Measurements from ENCODE around the gene IL10RB. TPM values are rescaled to one million over a fixed set of nuclear protein-coding genes. Genes with fewer than 3 reads are reported as not detected.

The IL10RB gene
- polyA plus RNA-seq, 2 of the 4 experiments (the other 2 are of a cell fraction) = 17.0 to 31.9 TPM

- no peak for TF ChIP-seq HOXB5 (CRISPR knock-in tag; IDR thresholded peaks at IDR 0.05)
- TF ChIP-seq TP53 (CRISPR knock-in tag; IDR thresholded peaks at IDR 0.05) = no peak
- no peak for TF ChIP-seq ZNF302 (CRISPR knock-in tag; IDR thresholded peaks at IDR 0.05)
- no peak for TF ChIP-seq CBX2 (IDR thresholded peaks at IDR 0.05; ENCODE audit: borderline replicate concordance, low read depth)
- TF ChIP-seq HOXA7 (CRISPR knock-in tag; IDR thresholded peaks at IDR 0.05) = no peak
- TF ChIP-seq RNF2 (IDR thresholded peaks at IDR 0.05; ENCODE audit: borderline replicate concordance, low read depth) = no peak
- TF ChIP-seq MAFK (IDR thresholded peaks at IDR 0.05; ENCODE audit: partially characterized antibody) = no peak
- TF ChIP-seq RFX5 (IDR thresholded peaks at IDR 0.05) = no peak
- FAIRE-seq (no peak), DNase-seq (ENCODE audit: low read depth in 1 of 2, low spot score in 1 of 2) (no peak), ATAC-seq (no peak)
- ChIA-PET POLR2A (interaction anchor here (2.0 kb wide), 1 partner anchor 15 kb away, joined by 7 read pairs; the partner anchor contains the start of gene IFNAR1), CTCF (interaction anchor here (0.6 to 5.1 kb wide), 2 partner anchors 21 to 1009 kb away, joined by 3 to 21 read pairs; no protein-coding TSS in a partner anchor)
- Histone ChIP-seq H3K27ac (no peak overlapping the region), H3K4me1 (no peaks in the 10 kb centered on the region), H3K9me3 (no peaks in the 10 kb centered on the region), H3K4me2 (no peak overlapping the region), H3K4me3 (no peak overlapping the region)
- WGBS (ENCODE audit: missing lambda C conversion rate) = 55% methylated on average over 2 of the region's 2 CpGs
Measured at GRCh38 chr21:33339918-33340317, 73.8 kb downstream of the IL10RB start.

- POLR2A ChIA-PET = no interaction called here
- H3K4me3 ChIP-seq = no peak overlapping the region
- no peak for DNase-seq (ENCODE audit: low read depth in 1 of 2, low spot score in 1 of 2)
- CTCF ChIA-PET = interaction anchor here (1.0 to 2.2 kb wide), 3 partner anchors 8 to 149 kb away, joined by 3 to 8 read pairs (median 6); no protein-coding TSS in a partner anchor
- TF ChIP-seq RNF2 (IDR thresholded peaks at IDR 0.05; ENCODE audit: borderline replicate concordance, low read depth) (no peak), ESRRA (IDR thresholded peaks at IDR 0.05; ENCODE audit: borderline replicate concordance, low read length) (no peak), MAX (IDR thresholded peaks at IDR 0.05) (no peak), RAD21 (conservative IDR thresholded peaks at IDR 0.05 in 1 of 2, IDR thresholded peaks at IDR 0.05 in 1 of 2) (no peak), EP300 (IDR thresholded peaks at IDR 0.05) (no peak), FOSB (CRISPR knock-in tag; IDR thresholded peaks at IDR 0.05) (no peak), ATOH8 (CRISPR knock-in tag; IDR thresholded peaks at IDR 0.05; ENCODE audit: low read depth) (no peak), EHMT2 (IDR thresholded peaks at IDR 0.05; ENCODE audit: low read depth) (no peak), NFE2L2 (conservative IDR thresholded peaks at IDR 0.05; ENCODE audit: low read length) (no peak), BCL3 (IDR thresholded peaks at IDR 0.05) (no peak), USF2 (IDR thresholded peaks at IDR 0.05) (no peak), ELK1 (IDR thresholded peaks at IDR 0.05; ENCODE audit: low read depth, low read length) (no peak), ZC3H11A (IDR thresholded peaks at IDR 0.05) (no peak), ZSCAN20 (CRISPR knock-in tag; IDR thresholded peaks at IDR 0.05) (no peak), SMC3 (IDR thresholded peaks at IDR 0.05) (no peak), KDM1A (IDR thresholded peaks at IDR 0.05; ENCODE audit: low read depth) (no peak), POLR2A (IDR thresholded peaks at IDR 0.05; ENCODE audit: low read length) (no peak), PBX3 (IDR thresholded peaks at IDR 0.05) (no peak)
- H3K27ac ChIP-seq = no peak overlapping the region
- WGBS (ENCODE audit: missing lambda C conversion rate) = 89% methylated on average over 5 of the region's 5 CpGs
- H3K4me1 ChIP-seq = no peaks in the 10 kb centered on the region
- no peak for FAIRE-seq
- no peaks in the 10 kb centered on the region for H3K9me3 ChIP-seq
- ATAC-seq = no peak
- H3K4me2 ChIP-seq = no peak overlapping the region
Measured at GRCh38 chr21:33345751-33346238, 79.6 kb downstream of the IL10RB start.

Measured in A549 (cell line).